A549 treated with Hydrocortisone at 1 μM for 4 hours (cell line): Measurements from ENCODE around the gene DAB2. TPM values are rescaled to one million over a fixed set of nuclear protein-coding genes. Genes with fewer than 3 reads are reported as not detected.

ENCODE experiments used
- total RNA-seq: library from RNA; stranded (reverse); fragments of 200-300 nt; extraction: Qiagen RNA extraction; gene quantifications from 5 replicates; pipeline ENCODE4 v1.2.3, GENCODE V29; 2022

DAB2 gene
- 6.3 to 9.5 TPM (median 7.5 TPM) in 5 replicates for total RNA-seq

GRCh38 chr5:39424736-39425637 lies at the start of gene DAB2:
TSS of gene DAB2 (minus strand) at chr5:39424980. CDS start at chr5:39394320, 30,660 bp downstream.

GRCh38 chr5:39364367-39364766 lies 60.4 kb downstream of the DAB2 start, which contains the start of gene C9:
TSS of gene C9 (minus strand) at chr5:39364495. CDS start at chr5:39364464, 31 bp downstream.

Other genes starting within 250 kb of the DAB2 start
- 9.0 to 18.2 TPM (median 12.5 TPM) in 5 replicates for gene FYB1, start 205.4 kb downstream of the DAB2 start, total RNA-seq
- not detected in 5 replicates for gene C9, start 60.5 kb downstream of the DAB2 start, total RNA-seq